ENCODE data around the gene F2RL2.

Gene F2RL2

DNA sequence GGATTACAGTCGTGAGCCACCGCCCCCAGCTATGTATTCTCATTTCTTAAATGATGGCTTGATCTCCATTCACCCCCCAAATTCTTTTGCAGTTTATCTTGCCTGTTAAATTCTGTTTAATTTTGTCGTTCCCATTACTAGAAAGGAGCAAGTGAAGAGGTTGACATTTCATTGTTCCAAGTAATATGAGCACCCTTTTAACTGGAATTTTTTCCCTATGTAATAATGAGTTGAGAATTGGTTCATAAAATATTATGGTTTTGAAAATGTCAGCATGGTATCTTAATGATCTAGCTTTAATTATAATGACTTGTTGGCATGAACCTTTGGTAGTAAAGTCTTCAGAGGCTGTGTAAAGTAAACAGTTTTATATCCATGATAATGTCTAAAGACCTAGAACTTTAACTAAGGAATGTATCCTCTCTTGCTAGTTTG, 37.4 kb downstream of the F2RL2 start:
- DNase-seq: no peak

- DNase-seq: no peak
These were observed 39.8 kb downstream of the F2RL2 start for GRCh38 chr5:76583163-76584047.

- no peak for DNase-seq
These were observed 40.7 kb downstream of the F2RL2 start for GRCh38 chr5:76582230-76583162.

DNA sequence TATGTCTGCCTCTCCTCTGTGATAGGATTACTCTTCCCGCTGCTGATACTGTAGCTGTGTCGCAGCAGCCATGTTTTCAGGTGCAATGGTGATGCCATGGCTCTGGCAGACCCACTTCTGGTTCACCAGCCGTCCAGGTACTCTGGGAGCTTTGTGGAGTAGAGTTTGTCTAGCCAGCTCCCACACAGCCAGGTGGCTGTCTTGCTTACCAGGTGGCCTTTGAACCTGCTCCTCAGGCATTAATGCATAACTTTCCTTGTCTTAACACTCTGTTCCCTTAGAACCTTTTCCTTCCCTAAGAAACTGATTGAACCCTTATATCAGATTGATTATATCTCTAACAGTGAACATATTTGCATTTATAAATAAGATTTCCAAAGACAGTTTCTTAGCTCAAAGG, 42.2 kb downstream of the F2RL2 start:
- no peak for DNase-seq

- DNase-seq: no peak
These were observed 43.9 kb downstream of the F2RL2 start for GRCh38 chr5:76579166-76579937.

DNA sequence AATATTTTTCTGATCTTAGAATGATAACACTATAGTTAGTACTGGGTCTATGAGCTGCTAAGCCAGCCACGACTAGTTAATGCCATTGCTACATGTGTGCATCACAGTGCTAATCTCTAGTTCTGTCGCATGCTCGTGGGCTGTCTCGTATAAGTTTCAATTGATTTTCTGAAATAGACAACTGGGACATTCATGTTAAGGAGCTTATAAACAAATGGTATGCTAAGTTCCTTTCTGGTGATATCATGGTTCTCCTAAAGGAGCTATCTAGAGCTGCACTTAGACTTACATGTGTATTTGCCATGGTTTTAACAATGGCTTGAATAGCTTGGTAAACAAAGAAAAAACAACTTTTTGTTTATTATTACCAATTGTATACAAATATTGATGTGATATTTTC, 46.2 kb downstream of the F2RL2 start:
- no peak for DNase-seq

DNA sequence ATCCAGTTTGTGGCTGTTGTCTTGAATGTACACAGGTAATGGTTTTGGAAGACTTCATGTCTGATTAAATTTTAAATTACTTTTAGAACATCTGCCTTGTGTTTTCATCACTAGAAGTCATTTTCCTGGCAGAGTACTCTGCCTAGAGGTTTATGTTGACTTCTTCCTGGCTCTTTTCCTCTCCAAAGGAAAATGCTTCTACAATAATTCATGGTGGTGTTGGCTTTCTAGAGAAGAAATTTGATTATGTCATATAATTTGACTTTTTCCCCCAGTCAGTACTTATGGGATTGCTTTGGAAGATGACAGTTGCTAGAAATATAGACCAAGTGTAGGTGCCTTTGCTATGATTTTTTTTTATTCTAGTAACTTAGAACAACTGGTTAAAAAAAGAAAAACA, 46.8 kb downstream of the F2RL2 start:
- no peak for DNase-seq

DNA sequence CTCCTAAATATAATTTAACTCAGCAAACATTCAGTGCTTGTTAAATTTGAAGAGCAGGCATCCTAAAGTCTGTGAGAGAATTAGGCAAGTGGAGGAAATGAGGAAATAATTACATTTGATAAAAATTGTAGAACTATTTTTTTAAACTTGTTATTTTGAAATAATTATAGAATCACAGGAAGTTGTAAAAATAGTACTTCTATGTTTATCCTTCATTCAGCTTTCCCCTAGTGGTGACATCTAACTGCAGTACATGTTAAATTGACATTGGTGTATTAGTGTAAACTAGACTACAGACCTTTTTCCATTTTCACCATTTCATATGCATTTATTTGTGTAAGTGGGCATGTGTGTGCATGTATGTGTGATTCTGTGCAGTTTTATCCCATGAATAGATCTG, 51.6 kb downstream of the F2RL2 start:
- DNase-seq: no peak

DNA sequence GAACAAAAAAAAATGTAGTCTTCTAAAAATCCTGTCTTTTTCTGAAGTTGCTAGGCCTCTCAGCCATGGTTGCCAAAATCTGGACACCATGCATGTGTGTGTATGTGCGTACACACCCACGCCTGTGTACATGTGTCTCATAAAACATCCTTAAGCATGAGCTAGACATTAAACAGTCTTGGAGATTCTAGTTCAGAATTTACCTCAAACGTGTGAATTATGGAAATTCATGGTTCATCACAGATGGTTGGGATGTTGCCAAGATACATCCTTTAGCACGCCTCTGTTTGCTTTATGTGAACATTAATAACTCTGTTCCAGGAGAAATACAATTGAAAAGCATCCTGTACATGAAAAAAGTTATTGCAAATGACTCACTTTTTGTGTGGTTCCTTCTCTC, 53.0 kb downstream of the F2RL2 start:
- DNase-seq: no peak

Measured in nucleus accumbens (tissue), 56 donors.